OCI-LY7 (cell line): Measurements from ENCODE around the gene BAIAP2L2. TPM values are rescaled to one million over a fixed set of nuclear protein-coding genes. Genes with fewer than 3 reads are reported as not detected.

Experiments
- BruUV-seq: library from RNA; stranded (reverse); fragments of 400-500 nt; replicated peaks from 2 replicates; lab custom pipeline; 2021; lab: Mats Ljungman, UMichigan
- CTCF ChIA-PET: fragments of 300-600 bp; sonication (Branson Sonifier 250); formaldehyde crosslinking; loops from one replicate; lab custom pipeline; 2022; ENCODE audit warnings: antibody characterized with exemption; ENCODE audit not compliant: unreplicated experiment; lab: Charles Lee
- POLR2A ChIA-PET: fragments of 300-600 bp; sonication (Branson Sonifier 250); formaldehyde crosslinking; loops from one replicate; lab custom pipeline; 2022; ENCODE audit warnings: antibody characterized with exemption; lab: Charles Lee
- DNase-seq: peaks from one replicate; pipeline ENCODE4 v3.0.0-alpha.2; 2015; ENCODE audit warnings: low spot score
- H2AFZ ChIP-seq: fragments of 200-600 bp; sonication (generic), shearing (Covaris generic); 2 replicates; pipeline ENCODE4 v1.6.1; 2014; ENCODE audit warnings: mild to moderate bottlenecking, antibody characterized with exemption, low read length, moderate library complexity
- H3K27ac ChIP-seq: fragments of 200-600 bp; sonication (generic); 2 replicates; pipeline ENCODE4 v1.5.1; 2014; ENCODE audit warnings: mixed run types, low read depth, mild to moderate bottlenecking, moderate library complexity, low read length, inconsistent platforms; ENCODE audit not compliant: poor library complexity, severe bottlenecking
- H3K36me3 ChIP-seq: fragments of 200-600 bp; sonication (generic); 2 replicates; pipeline ENCODE4 v1.6.1; 2014; ENCODE audit warnings: mild to moderate bottlenecking, antibody characterized with exemption, low read length, moderate library complexity, mixed read lengths; ENCODE audit not compliant: insufficient read depth
- H3K4me1 ChIP-seq: fragments of 200-600 bp; sonication (generic); 2 replicates; pipeline ENCODE4 v1.5.1; 2014; ENCODE audit warnings: mild to moderate bottlenecking, low read length; ENCODE audit not compliant: insufficient read depth, poor library complexity, severe bottlenecking
- H3K4me2 ChIP-seq: fragments of 200-600 bp; sonication (generic); 2 replicates; pipeline ENCODE4 v1.6.1; 2014; ENCODE audit warnings: mild to moderate bottlenecking, low read length
- H3K4me3 ChIP-seq: fragments of 200-600 bp; sonication (generic); 2 replicates; pipeline ENCODE4 v1.5.1; 2014; ENCODE audit warnings: mild to moderate bottlenecking, low read depth, low read length; ENCODE audit not compliant: poor library complexity, severe bottlenecking
- H3K79me2 ChIP-seq: fragments of 200-600 bp; sonication (generic); 2 replicates; pipeline ENCODE4 v1.6.1; 2016; ENCODE audit warnings: low read depth, mild to moderate bottlenecking, low read length, moderate library complexity, mixed read lengths; ENCODE audit not compliant: insufficient read depth
- H3K9me2 ChIP-seq: fragments of 200-600 bp; sonication (generic); 2 replicates; pipeline ENCODE4 v1.6.1; 2016; ENCODE audit warnings: mild to moderate bottlenecking, low read length, mixed read lengths; ENCODE audit not compliant: insufficient read depth
- H3K9me3 ChIP-seq: fragments of 200-600 bp; sonication (generic); 2 replicates; pipeline ENCODE4 v1.6.1; 2014; ENCODE audit warnings: mild to moderate bottlenecking, mixed run types, low read length, mixed read lengths
- H4K20me1 ChIP-seq: fragments of 200-600 bp; sonication (generic); 2 replicates; pipeline ENCODE4 v1.6.1; 2014; ENCODE audit warnings: mild to moderate bottlenecking, antibody characterized with exemption, low read length, moderate library complexity, mixed read lengths; ENCODE audit not compliant: insufficient read depth
- CTCF ChIP-seq: fragments of 200-600 bp; sonication (generic); conservative IDR thresholded peaks from 2 replicates; pipeline ENCODE4 v1.5.1; 2014; ENCODE audit warnings: mild to moderate bottlenecking, antibody characterized with exemption, low read length, moderate library complexity, mixed read lengths
- EZH2phosphoT487 ChIP-seq: fragments of 200-600 bp; sonication (generic); IDR thresholded peaks from 2 replicates; pipeline ENCODE4 v1.6.1; 2018; ENCODE audit warnings: low read depth, borderline replicate concordance, mild to moderate bottlenecking, mixed run types, antibody characterized with exemption, low read length, moderate library complexity, mixed read lengths
- intact Hi-C: fragments of 100-400 bp; cut with micrococcal nuclease; formaldehyde crosslinking; loops from one replicate; pipeline ENCODE4 v1.10.0; 2022; ENCODE audit not compliant: unreplicated experiment
- total RNA-seq, 2 experiments: library from RNA; depleted of rRNA in 1 of 2; stranded (reverse); fragments of >200 nt in 1 of 2; shearing (Covaris generic) in 1 of 2; gene quantifications; 2 replicates each; pipeline ENCODE4 v1.2.3, GENCODE V29; 2014 to 2022

The BAIAP2L2 gene
- total RNA-seq, 2 experiments from 2014 or later, result 0.35 to 1.9 TPM

- Histone ChIP-seq H3K79me2 (no peaks in the 10 kb centered on the region), H3K9me3 (no peaks in the 10 kb centered on the region), H3K4me1 (no peaks in the 10 kb centered on the region), H2AFZ (no peak overlapping the region), H3K27ac (no peak overlapping the region), H3K4me2 (no peak overlapping the region), H3K9me2 (no peaks in the 10 kb centered on the region), H3K36me3 (no peaks in the 10 kb centered on the region), H4K20me1 (no peaks in the 10 kb centered on the region), H3K4me3 (no peak overlapping the region)
- no TSS peak for BruUV-seq
- no peak for DNase-seq
- POLR2A ChIA-PET, result interaction anchor here (0.7 kb wide), 1 partner anchor 159 kb away, joined by 3 read pairs; no protein-coding TSS in a partner anchor
- CTCF ChIA-PET, result interaction anchor here (1.3 kb wide), 1 partner anchor 45 kb away, joined by 5 read pairs; no protein-coding TSS in a partner anchor
- TF ChIP-seq EZH2phosphoT487 (no peak), CTCF (no peak)
- intact Hi-C loops, result no loop called here
Observed at GRCh38 chr22:38097058-38097457, 13.4 kb downstream of the BAIAP2L2 start.

GRCh38 chr22:38089474-38089851 lies 21.0 kb downstream of the BAIAP2L2 start:
- TF ChIP-seq CTCF (no peak), EZH2phosphoT487 (no peak)
- Histone ChIP-seq H3K4me1 (no peaks in the 10 kb centered on the region), H3K27ac (no peak overlapping the region), H4K20me1 (no peaks in the 10 kb centered on the region), H3K4me3 (no peak overlapping the region), H3K9me3 (no peaks in the 10 kb centered on the region), H3K79me2 (no peaks in the 10 kb centered on the region), H3K4me2 (no peak overlapping the region), H3K36me3 (no peaks in the 10 kb centered on the region), H3K9me2 (no peaks in the 10 kb centered on the region), H2AFZ (no peak overlapping the region)
- BruUV-seq, result no TSS peak
- DNase-seq, result no peak
- POLR2A ChIA-PET, result no interaction called here
- intact Hi-C loops, result no loop called here
- CTCF ChIA-PET, result no interaction called here

GRCh38 chr22:38088629-38089473 lies 21.6 kb downstream of the BAIAP2L2 start:
- H3K4me1 ChIP-seq, result no peaks in the 10 kb centered on the region
- ChIA-PET POLR2A (no interaction called here), CTCF (no interaction called here)
- H2AFZ ChIP-seq, result no peak overlapping the region
- H3K4me2 ChIP-seq, result no peak overlapping the region
- no peak overlapping the region for H3K27ac ChIP-seq
- H4K20me1 ChIP-seq, result no peaks in the 10 kb centered on the region
- TF ChIP-seq CTCF, result no peak
- TF ChIP-seq EZH2phosphoT487, result no peak
- DNase-seq, result no peak
- no peaks in the 10 kb centered on the region for H3K36me3 ChIP-seq
- intact Hi-C loops, result no loop called here
- H3K9me3 ChIP-seq, result no peaks in the 10 kb centered on the region
- no TSS peak for BruUV-seq
- H3K9me2 ChIP-seq, result no peaks in the 10 kb centered on the region
- H3K4me3 ChIP-seq, result no peak overlapping the region
- no peaks in the 10 kb centered on the region for H3K79me2 ChIP-seq
